ENCODE results near the gene ABCA2. TPM values are rescaled to one million over a fixed set of nuclear protein-coding genes. Genes with fewer than 3 reads are reported as not detected.
A peak's percentile ranks its signal among the peaks of the same experiment; 100 is the strongest.

The ABCA2 gene
- total RNA-seq, 1 experiment from 2014 or later = 2.2 TPM

- no peak for DNase-seq (ENCODE audit: low read depth)
Measured at GRCh38 chr9:137031904-137032640, 4.0 kb upstream of the ABCA2 start, which contains the start of gene FUT7. Gene FUT7 (minus strand): TSS chr9:137032088. CDS start chr9:137031991, 97 bp downstream.

DNA sequence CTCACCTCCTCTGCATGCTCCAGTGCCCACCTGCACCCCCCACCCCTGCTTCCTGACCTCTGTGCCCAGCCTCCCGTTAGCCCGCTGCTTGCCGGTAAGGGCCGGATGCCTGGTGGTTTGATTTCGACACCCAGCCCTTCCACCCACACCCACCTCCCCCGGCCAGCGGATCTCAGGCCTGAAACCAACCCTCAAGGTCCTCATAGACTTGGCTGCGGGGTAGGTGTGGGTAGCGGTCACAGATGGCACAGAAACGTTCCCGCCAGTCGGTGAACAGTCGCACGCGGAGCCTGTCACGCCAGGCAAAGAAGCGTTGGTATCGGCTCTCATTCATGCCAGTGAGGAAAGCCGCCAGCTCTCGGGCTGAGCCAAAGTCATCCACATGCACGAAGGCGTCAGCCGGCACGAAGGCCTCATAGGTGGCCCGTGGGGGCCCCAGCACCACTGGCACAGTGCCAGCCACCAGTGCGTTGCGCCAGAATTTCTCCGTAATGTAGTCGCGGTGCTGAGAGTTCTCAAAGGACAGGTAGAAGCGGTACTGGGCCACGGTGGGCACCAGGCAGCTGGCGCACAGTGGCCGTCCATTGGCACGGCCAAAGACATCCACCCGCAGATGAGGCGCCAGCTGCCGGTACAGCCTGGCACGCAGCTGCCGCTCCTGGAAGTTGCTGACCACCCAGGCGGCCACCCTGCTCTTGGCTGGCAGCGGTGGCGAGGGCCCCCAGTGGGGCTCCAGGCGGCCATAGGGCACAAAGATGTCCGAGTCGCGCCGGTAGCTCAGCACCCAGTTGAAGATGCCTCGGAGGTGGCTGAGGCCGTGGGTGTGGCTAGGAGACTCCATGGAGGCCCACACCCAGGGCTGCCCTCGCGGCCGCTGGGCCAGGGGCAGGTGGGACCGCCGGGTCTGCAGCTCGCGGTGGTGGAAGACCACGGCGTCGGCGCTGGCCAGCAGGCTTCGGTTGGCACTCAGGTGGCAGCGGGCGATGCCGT is 2.8 kb upstream of the ABCA2 start:
- no peak for DNase-seq (ENCODE audit: low read depth)

- DNase-seq (ENCODE audit: low read depth) = no peak
Measured at GRCh38 chr9:137030006-137030405, 2.0 kb upstream of the ABCA2 start.

- peak; percentile 82 for DNase-seq (ENCODE audit: low read depth)
Measured at GRCh38 chr9:137029058-137029936, 1.3 kb upstream of the ABCA2 start.

GRCh38 chr9:137028263-137029057 is 423 bp upstream of the ABCA2 start:
- DNase-seq (ENCODE audit: low read depth) = peak; percentile 76

GRCh38 chr9:137026828-137027227 is 1.2 kb downstream of the ABCA2 start:
- DNase-seq (ENCODE audit: low read depth) = no peak

DNA sequence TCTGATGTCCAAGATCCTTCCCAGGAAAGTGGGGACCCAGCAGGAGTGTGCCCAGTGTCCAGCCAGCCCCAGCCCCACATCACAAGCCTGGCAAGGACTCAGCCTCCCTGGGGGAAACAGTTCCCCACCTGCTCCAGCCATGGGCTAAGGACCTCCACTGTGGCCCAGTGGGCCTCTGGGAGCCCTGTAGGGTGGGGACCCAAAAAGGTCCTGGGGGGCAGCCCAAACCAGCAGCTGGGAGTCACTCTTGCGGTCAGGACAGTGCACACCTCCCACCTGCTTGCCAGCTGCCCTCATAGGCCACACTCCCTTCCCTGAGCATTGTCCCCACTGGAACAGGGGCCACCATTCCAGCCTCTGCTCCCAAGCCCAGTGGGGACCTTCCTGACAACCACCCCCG is 1.7 kb downstream of the ABCA2 start:
- no peak for DNase-seq (ENCODE audit: low read depth)

GRCh38 chr9:137025517-137025966 is 2.5 kb downstream of the ABCA2 start:
- DNase-seq (ENCODE audit: low read depth) = no peak

DNA sequence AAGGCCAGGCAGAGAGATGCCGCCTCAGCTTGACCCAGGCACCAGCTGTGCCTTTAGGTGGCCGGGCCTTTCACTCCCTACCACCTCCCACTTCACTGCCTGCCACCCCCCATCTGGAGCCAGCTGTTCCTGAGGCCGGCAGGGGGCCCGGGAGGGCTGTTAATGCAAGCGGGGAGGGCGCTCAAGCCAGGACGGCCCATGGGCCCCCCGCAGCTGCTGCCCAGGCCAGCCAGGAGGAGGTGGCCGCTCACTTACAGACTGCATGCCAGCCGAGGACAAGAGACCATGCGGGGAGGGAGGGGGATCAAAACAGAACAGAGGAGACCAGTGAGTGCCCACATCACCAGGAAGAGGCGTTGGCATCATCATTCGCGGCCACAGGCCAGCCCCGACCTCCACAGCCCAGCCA is 4.5 kb downstream of the ABCA2 start:
- DNase-seq (ENCODE audit: low read depth) = no peak

GRCh38 chr9:137023157-137023556 is 4.9 kb downstream of the ABCA2 start:
- no peak for DNase-seq (ENCODE audit: low read depth)

- no peak for DNase-seq (ENCODE audit: low read depth)
Measured at GRCh38 chr9:137022662-137023008, 5.4 kb downstream of the ABCA2 start.

- DNase-seq (ENCODE audit: low read depth) = peak; percentile 95
Measured at GRCh38 chr9:137021979-137022661, 5.9 kb downstream of the ABCA2 start.

- no peak for DNase-seq (ENCODE audit: low read depth)
Measured at GRCh38 chr9:137021568-137021978, 6.5 kb downstream of the ABCA2 start.

DNA sequence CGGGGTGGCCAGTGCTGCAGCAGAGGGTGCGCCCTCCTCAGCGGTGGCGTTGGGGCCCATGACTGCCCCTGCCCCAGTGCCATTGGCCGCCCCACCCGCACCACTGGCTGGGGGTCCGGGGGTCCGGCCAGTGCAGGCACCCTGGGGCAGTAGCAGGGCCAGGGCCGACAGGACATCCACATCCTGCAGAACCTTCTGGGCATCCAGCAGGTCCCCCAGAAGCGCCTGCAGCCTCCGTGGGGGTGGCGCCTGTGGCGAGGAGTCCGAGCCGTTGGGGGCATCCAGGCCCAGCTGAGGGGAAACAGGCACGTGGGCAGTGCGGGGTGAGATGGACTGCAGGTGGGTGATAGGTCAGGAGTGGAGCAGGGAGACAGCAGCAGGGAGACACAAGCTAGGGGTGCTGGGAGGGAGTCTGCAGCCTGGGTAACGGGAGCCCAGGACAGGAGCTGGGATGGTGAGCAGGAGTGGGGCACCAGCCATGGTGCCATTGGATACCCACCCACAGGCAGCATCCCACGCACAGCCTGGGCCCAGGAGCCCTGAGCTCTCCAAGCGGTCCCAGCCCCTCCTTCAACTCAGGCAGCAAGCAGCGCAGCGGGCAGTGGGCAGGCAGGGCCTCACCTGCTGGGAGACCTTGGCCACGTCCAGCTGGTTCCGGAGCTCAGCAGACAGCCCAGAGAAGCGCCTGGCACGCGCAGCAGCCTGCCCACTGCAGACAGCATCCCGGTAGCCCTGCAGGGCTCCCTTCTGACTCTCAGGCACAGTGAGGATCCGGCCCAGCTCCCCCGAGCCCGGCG is 7.1 kb downstream of the ABCA2 start:
- DNase-seq (ENCODE audit: low read depth) = no peak

DNA sequence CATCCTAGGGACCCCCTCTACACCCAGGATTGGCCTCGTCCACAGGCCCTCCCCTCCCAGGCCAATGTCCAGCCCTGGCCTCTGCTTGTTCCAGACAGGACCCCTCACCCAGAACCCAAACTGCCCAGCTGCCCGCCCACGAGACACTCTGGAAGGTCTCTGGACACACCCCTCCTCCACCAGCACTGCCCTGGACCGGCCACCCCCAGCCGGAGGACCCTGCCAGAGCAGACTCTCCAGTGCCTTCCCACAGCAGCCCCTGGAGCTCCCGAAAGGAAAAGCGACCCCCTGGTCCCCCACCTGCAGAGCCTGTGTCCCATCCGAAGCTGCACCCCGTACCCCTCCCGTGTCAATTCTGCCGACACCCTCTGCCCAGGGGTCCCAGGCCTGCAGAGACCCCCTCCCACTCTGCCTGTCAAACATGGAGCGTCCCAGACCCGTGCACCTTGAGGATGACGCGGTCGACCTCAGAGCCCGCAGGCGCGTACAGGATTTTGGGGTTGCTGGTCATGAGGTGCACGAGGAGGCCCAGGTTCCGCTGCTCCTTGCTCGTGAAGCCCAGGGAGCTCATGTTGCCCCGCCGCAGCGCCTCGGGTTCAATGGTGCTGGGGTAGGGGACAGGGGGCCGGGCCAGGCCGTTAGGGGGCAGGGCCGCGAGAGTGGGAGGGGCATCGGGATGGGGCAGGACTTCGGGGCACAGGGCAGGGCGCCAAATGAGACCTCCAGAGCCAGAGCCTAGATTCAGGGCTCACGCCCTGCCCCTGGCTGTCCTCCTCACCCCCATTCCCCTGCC is 8.0 kb downstream of the ABCA2 start:
- no peak for DNase-seq (ENCODE audit: low read depth)

GRCh38 chr9:137018761-137019559 is 9.1 kb downstream of the ABCA2 start:
- DNase-seq (ENCODE audit: low read depth) = no peak

GRCh38 chr9:137017791-137018497 is 10.1 kb downstream of the ABCA2 start:
- DNase-seq (ENCODE audit: low read depth) = no peak
